T-helper 1 cell treated with Interleukin-12 subunit alpha and Interleukin-12 subunit beta and Interleukin-4 antibody, amounts not matched to agents 30 μg/mL and 1 μg/mL, for 36 hours (primary cell): Measurements from ENCODE around the gene P2RY6.

Experiments used
- H3K27ac Mint-ChIP-seq: one replicate; pipeline ENCODE4 v1.8.0; 2021; ENCODE audit warnings: mild to moderate bottlenecking, mixed read lengths
- H3K27me3 Mint-ChIP-seq: one replicate; pipeline ENCODE4 v1.8.0; 2021; ENCODE audit warnings: low read depth, mixed read lengths
- H3K36me3 Mint-ChIP-seq: one replicate; pipeline ENCODE4 v1.8.0; 2021; ENCODE audit warnings: low read depth, mixed read lengths
- H3K4me1 Mint-ChIP-seq: one replicate; pipeline ENCODE4 v1.8.0; 2021; ENCODE audit warnings: low read depth, mixed read lengths
- H3K4me3 Mint-ChIP-seq: one replicate; pipeline ENCODE4 v1.8.0; 2021; ENCODE audit warnings: mild to moderate bottlenecking, moderate library complexity, mixed read lengths
- H3K9me3 Mint-ChIP-seq: one replicate; pipeline ENCODE4 v1.8.0; 2021; ENCODE audit warnings: mixed read lengths

The P2RY6 gene

DNA sequence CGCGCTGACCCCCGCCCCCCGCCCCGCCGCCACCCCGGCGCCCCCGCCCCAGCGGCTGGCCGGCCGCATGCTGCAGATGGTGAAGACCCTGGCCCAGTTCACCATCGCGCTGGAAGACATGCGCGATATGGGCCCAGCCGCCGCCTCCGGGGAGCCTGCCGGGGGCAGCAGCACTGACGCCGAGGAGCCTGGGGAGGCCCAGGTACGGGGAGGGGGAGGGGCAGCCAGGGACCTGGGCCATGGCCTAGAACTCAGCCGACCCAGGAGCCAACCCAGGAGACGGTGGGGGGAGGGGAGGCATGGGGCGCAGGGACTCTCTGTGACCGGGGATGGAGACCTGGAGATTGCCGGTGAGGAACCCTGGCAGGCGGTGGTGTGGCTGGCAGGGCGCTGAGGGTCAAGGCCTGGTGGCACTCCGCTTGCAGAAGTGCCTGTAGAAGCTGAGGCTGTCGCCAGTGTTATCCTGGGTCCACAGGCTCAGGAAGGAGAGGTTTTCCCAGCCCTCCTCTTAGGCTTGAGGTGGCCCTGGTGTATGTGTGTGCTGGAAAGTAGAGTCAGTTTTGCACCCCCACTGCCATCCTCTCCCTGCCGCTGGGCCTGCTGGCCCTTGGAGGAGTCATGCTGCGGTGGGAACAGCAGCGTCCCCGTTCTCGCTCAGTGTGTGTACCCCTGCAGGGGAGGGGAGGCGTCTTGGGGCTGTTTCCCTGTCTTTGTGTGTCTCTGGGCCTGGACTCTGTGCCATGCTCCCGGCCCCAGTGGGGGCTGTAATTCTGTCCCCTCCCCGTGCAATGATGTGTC is 71.1 kb downstream of the P2RY6 start:
- Mint-ChIP-seq H3K4me3 (no peak overlapping the region), H3K4me1 (no peaks in the 10 kb centered on the region), H3K36me3 (no peaks in the 10 kb centered on the region), H3K9me3 (no peaks in the 10 kb centered on the region), H3K27ac (no peak overlapping the region), H3K27me3 (peaks cover 4% of the 10 kb centered on the region)

DNA sequence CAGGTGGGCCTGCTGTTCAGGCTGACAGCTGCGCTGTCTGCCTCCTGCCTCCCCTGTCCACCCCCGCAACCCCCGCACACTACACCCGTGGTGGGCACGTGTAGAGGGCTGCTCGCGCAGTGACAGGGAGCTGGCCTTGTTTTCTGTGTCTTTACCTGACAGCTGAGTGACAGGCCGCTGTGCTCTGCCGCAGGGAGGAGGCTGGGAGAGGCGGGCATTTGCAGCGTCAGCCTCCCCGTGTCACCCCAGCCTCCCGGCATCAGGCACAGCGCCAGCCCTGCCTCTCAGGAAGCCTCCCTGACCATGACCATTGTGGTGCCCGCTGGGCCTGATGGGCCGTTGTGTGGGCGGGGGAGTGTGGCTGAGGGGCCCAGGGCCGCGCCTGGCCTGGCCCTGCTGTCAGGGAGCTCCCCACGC is 72.1 kb downstream of the P2RY6 start:
- Mint-ChIP-seq H3K27ac (no peak overlapping the region), H3K9me3 (no peaks in the 10 kb centered on the region), H3K27me3 (peaks cover 4% of the 10 kb centered on the region), H3K4me3 (no peak overlapping the region), H3K36me3 (no peaks in the 10 kb centered on the region), H3K4me1 (no peaks in the 10 kb centered on the region)

DNA sequence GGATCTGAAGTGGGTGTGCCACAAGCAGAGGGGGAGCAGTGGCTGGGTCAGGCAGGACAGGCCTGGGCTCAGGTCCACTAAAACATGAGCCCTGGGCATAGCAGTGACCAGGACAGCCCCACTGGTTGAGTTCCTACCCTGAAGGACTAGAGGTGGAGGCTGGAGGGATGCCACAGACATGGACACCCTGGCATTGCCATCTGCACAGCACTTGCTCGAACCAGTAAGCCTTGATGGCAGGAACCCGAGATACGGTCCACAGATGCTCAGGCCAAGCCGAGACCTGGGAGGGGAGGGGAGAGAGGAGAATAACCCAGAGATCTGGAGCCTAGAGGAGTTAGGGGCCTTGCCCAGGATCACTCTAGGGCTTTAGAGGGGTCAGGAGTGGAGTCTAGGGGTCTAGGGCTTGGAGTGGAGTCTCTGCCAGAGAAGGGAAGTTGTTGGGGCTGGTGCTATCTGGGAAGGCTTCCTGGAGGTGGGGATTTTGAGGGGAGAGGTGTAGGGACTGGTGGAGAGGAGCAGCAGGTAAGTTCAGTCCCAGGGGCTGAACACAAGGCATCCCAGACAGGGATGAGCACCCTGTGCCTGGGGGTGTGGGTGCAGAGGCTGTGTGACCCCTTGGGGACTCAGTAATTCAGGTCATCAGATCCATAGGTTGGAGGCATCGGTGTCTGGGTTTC is 73.5 kb downstream of the P2RY6 start:
- no peak overlapping the region for H3K4me3 Mint-ChIP-seq
- peaks cover 4% of the 10 kb centered on the region for H3K4me1 Mint-ChIP-seq
- no peaks in the 10 kb centered on the region for H3K9me3 Mint-ChIP-seq
- no peaks in the 10 kb centered on the region for H3K36me3 Mint-ChIP-seq
- H3K27me3 Mint-ChIP-seq = peaks cover 4% of the 10 kb centered on the region
- no peak overlapping the region for H3K27ac Mint-ChIP-seq

DNA sequence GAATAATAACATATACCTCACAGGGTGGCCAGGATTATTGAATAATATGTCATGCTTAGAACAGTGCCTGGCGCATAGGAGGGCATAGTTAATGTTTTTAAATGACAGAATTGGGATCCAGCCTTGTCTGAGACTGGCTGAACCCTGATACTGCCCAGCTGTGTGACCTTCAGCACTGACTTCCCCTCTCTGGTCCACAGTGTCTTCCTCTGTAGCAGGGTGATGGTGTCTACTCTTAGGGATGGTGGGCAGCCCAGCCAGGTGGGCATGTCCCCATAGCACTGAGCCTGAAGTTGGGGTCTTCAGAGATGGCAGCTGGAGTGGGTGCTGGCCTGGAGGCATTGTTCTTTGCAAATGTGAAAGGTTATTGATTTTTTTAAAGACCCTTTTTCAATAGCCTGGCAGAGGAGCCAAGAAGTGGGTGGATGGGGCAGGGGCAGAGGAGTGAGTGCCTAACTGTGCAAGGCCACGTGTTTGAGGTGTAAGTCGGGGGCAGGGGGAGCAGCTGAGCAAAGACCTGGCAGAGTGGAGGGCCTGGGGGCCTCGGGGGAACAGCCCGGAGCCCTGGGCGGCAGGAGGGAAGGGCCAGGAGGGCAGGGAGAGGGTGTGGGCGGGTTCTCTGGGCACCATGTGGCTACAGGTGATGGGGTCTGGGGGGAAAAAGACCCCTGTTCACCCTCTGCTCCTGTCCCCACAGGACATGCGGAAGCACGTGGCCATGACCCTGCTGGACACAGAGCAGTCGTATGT is 74.2 kb downstream of the P2RY6 start:
- Mint-ChIP-seq H3K9me3 (no peaks in the 10 kb centered on the region), H3K4me1 (peaks cover 4% of the 10 kb centered on the region), H3K4me3 (no peak overlapping the region), H3K27ac (no peak overlapping the region), H3K36me3 (no peaks in the 10 kb centered on the region), H3K27me3 (peaks cover 3% of the 10 kb centered on the region)

GRCh38 chr11:73347067-73347466 is 74.9 kb downstream of the P2RY6 start:
- Mint-ChIP-seq H3K4me1 (peaks cover 4% of the 10 kb centered on the region), H3K27me3 (no peaks in the 10 kb centered on the region), H3K36me3 (no peaks in the 10 kb centered on the region), H3K9me3 (no peaks in the 10 kb centered on the region), H3K4me3 (no peak overlapping the region), H3K27ac (no peak overlapping the region)
